Spleen (tissue), 7 donors: ENCODE measurements around the gene MPZL1.

Source experiments
- POLR2A ChIP-seq, 3 donors: fragments of 450-650 bp; IDR thresholded peaks; one replicate each; pipeline ENCODE4 v1.5.1; 2017; ENCODE audit warnings: antibody characterized with exemption in 3 of 3, mild to moderate bottlenecking in 1 of 3
- POLR2AphosphoS5 ChIP-seq, 3 donors: sonication (generic); formaldehyde crosslinking; IDR thresholded peaks; one replicate each; pipeline ENCODE4 v1.5.1; 2017; ENCODE audit warnings: antibody characterized with exemption in 3 of 3
- TF ChIP-seq, protein P1 (sequence below), 11 experiments: fragments of 200-600 bp in 7 of 11; fragments of 450-650 bp in 4 of 11; sonication (generic) in 4 of 11; IDR thresholded peaks in 8 of 11; conservative IDR thresholded peaks in 3 of 11; 1 replicate in 7 of 11; 2 replicates in 4 of 11; pipeline versions ENCODE4 v1.4.0 to v1.8.0; 2016 to 2021; ENCODE audit warnings: antibody characterized with exemption in 11 of 11, inconsistent platforms in 4 of 11, mild to moderate bottlenecking in 1 of 11
- donor health status: DM: no; HTN: no; CAD: no; lungs with moderate emphysema.
- donor health status: DM: no; HTN: no; CAD: no.
- donor health status: DM: no; HTN: no; CAD: no.

DNA sequence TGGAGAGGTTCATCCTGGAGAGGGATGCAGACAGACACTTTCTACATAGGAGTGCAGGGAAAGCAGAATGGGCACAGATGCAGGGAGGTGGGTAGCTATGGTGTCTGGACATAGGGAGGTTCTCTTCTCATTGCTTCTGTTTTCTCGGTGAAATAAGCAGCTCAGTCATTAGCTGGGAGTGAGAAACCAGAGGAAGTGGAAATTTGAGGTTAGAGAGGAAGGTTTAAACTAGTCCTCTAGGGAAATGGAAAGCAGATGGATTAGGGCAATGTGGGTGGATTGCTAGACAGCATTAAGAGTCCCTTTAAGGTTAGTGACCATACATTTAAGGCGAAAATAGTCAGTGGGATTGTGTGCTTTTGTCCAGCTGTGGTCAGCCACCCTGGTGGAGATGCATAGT lies 39.6 kb downstream of the MPZL1 start:
- no peak for TF ChIP-seq POLR2AphosphoS5 (IDR thresholded peaks at IDR 0.05)
- TF ChIP-seq, protein P1, sequence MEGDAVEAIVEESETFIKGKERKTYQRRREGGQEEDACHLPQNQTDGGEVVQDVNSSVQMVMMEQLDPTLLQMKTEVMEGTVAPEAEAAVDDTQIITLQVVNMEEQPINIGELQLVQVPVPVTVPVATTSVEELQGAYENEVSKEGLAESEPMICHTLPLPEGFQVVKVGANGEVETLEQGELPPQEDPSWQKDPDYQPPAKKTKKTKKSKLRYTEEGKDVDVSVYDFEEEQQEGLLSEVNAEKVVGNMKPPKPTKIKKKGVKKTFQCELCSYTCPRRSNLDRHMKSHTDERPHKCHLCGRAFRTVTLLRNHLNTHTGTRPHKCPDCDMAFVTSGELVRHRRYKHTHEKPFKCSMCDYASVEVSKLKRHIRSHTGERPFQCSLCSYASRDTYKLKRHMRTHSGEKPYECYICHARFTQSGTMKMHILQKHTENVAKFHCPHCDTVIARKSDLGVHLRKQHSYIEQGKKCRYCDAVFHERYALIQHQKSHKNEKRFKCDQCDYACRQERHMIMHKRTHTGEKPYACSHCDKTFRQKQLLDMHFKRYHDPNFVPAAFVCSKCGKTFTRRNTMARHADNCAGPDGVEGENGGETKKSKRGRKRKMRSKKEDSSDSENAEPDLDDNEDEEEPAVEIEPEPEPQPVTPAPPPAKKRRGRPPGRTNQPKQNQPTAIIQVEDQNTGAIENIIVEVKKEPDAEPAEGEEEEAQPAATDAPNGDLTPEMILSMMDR (IDR thresholded peaks at IDR 0.05 in 8 of 11, conservative IDR thresholded peaks at IDR 0.05 in 3 of 11) = no peak
- TF ChIP-seq POLR2A (IDR thresholded peaks at IDR 0.05) = no peak
